ENCODE results near the gene ATAD1.

DNA sequence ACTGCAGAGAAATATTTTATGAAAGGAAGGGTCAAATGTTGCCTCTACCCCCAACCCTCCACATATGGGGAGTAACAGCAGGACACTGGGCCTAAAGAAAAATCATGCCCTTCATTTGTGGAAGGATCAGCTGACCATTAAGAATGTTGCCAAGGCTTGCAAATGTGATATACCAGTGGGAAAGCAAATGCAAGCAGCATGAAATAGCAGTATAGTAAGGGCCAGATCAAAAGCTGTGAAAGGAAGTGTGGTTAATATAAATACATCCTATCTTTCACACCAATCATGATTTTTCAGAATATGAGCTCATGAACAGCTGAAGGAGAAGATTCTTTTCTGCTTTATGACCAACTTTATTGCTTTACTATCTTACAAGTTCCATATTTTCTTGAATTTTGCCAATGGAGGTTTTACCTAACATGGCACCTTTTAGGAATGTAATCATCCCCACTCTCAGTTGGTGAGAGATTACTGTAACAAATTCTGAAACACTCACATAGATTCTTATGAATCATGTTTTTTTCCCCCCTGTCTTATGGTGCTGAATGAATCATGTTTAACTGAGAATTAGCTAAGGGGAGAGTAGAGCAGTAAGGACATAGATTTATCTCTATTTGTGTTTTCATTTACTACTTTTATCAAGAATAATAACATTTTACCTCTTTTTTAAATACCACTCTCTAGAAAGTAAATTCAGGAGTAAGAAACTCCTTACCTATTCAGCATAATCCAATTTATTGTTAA lies 12.1 kb upstream of the ATAD1 start:
- TF ChIP-seq, protein P1, sequence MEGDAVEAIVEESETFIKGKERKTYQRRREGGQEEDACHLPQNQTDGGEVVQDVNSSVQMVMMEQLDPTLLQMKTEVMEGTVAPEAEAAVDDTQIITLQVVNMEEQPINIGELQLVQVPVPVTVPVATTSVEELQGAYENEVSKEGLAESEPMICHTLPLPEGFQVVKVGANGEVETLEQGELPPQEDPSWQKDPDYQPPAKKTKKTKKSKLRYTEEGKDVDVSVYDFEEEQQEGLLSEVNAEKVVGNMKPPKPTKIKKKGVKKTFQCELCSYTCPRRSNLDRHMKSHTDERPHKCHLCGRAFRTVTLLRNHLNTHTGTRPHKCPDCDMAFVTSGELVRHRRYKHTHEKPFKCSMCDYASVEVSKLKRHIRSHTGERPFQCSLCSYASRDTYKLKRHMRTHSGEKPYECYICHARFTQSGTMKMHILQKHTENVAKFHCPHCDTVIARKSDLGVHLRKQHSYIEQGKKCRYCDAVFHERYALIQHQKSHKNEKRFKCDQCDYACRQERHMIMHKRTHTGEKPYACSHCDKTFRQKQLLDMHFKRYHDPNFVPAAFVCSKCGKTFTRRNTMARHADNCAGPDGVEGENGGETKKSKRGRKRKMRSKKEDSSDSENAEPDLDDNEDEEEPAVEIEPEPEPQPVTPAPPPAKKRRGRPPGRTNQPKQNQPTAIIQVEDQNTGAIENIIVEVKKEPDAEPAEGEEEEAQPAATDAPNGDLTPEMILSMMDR (IDR thresholded peaks at IDR 0.05): no peak
- TF ChIP-seq POLR2AphosphoS5 (IDR thresholded peaks at IDR 0.05): no peak

Data from sigmoid colon (tissue), 4 donors.